PFSK-1 (cell line): ENCODE measurements around the gene DOCK8.

Experiments
- POLR2AphosphoS5 ChIP-seq: IDR thresholded peaks from 2 replicates; pipeline ENCODE4 v1.6.1; 2012; ENCODE audit warnings: low read depth, mild to moderate bottlenecking, control low read depth, low read length, moderate library complexity
- SIN3A ChIP-seq: IDR thresholded peaks from 2 replicates; pipeline ENCODE4 v1.6.1; 2012; ENCODE audit warnings: mild to moderate bottlenecking, low read length, moderate library complexity, borderline replicate concordance; ENCODE audit not compliant: insufficient read depth
- TAF1 ChIP-seq: IDR thresholded peaks from 2 replicates; pipeline ENCODE4 v1.6.1; 2012; ENCODE audit warnings: low read length, control low read depth, borderline replicate concordance; ENCODE audit not compliant: insufficient read depth
- TF ChIP-seq, protein P1 (sequence below), 2 experiments: IDR thresholded peaks; 2 replicates each; pipeline versions ENCODE4 v1.6.1 to v1.8.0; 2011 to 2012; ENCODE audit warnings: low read depth in 2 of 2, low read length in 2 of 2, control low read depth in 1 of 2, inconsistent platforms in 1 of 2, mild to moderate bottlenecking in 1 of 2, moderate library complexity in 1 of 2; ENCODE audit not compliant: insufficient read depth in 1 of 2

DNA sequence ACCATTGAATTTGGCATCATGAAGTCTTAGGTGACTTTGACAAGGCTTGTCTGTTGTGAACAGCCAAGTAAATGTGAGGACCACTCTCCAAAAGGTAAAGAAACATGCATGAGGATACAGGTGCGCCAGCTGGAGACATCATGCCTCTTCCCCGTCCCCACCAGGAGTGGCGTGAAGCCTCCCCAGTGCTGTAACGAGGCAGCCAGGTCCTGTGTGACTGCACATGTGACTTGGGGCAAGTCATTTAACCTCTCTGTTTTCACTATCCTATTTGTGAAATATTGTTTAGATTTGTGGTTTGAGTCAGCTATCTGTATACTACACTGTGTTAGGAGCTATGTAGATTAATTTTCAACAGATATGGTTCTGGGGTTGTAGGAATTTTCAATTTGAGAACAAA is 65.0 kb downstream of the DOCK8 start:
- no peak for TF ChIP-seq POLR2AphosphoS5
- TF ChIP-seq TAF1, result no peak
- TF ChIP-seq SIN3A, result no peak
- TF ChIP-seq, protein P1, sequence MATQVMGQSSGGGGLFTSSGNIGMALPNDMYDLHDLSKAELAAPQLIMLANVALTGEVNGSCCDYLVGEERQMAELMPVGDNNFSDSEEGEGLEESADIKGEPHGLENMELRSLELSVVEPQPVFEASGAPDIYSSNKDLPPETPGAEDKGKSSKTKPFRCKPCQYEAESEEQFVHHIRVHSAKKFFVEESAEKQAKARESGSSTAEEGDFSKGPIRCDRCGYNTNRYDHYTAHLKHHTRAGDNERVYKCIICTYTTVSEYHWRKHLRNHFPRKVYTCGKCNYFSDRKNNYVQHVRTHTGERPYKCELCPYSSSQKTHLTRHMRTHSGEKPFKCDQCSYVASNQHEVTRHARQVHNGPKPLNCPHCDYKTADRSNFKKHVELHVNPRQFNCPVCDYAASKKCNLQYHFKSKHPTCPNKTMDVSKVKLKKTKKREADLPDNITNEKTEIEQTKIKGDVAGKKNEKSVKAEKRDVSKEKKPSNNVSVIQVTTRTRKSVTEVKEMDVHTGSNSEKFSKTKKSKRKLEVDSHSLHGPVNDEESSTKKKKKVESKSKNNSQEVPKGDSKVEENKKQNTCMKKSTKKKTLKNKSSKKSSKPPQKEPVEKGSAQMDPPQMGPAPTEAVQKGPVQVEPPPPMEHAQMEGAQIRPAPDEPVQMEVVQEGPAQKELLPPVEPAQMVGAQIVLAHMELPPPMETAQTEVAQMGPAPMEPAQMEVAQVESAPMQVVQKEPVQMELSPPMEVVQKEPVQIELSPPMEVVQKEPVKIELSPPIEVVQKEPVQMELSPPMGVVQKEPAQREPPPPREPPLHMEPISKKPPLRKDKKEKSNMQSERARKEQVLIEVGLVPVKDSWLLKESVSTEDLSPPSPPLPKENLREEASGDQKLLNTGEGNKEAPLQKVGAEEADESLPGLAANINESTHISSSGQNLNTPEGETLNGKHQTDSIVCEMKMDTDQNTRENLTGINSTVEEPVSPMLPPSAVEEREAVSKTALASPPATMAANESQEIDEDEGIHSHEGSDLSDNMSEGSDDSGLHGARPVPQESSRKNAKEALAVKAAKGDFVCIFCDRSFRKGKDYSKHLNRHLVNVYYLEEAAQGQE (IDR thresholded peaks at IDR 0.05; ENCODE audit: insufficient read depth in 1 of 2, low read depth in 2 of 2, low read length in 2 of 2), result no peak
